ENCODE data around the gene SRRD. TPM values are rescaled to one million over a fixed set of nuclear protein-coding genes. Genes with fewer than 3 reads are reported as not detected.

SRRD gene
- total RNA-seq, 4 donors from 2014 or later = 11.2 to 16.3 (median 14.1) TPM

- no peak overlapping the region for H3K4me3 ChIP-seq
- H3K27ac ChIP-seq = no peak overlapping the region
- DNase-seq (ENCODE audit: low spot score in 2 of 2) = no peak
Measured at GRCh38 chr22:26502688-26503561, 19.2 kb downstream of the SRRD start.

DNA sequence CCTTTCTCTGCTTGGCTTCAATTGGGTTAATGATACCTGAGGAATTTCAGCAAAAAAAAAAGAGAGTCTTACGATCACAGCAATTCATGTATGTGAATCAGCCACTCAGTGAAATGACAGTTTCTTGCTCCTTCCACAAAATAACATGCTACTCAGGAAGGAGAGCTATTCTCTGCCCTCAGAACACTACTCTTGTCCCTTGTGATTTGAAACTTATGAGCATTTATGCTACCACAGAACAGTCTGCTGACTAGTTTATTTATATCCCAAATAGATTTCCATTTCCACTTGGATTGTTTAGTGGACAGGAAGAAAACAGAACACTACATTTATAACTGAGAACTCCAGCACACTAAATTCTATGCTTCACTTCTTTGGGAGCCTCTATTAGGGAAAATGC, 20.1 kb downstream of the SRRD start:
- Histone ChIP-seq H3K9me3 (no peaks in the 10 kb centered on the region), H3K27ac (no peak overlapping the region), H3K4me1 (peaks cover 7% of the 10 kb centered on the region), H3K36me3 (peaks cover 93% of the 10 kb centered on the region), H3K27me3 (no peaks in the 10 kb centered on the region), H3K4me3 (no peak overlapping the region)
- 78% methylated on average over 1 of the region's 1 CpG for WGBS
- no peak for DNase-seq (ENCODE audit: low spot score in 2 of 2)
- TF ChIP-seq POLR2AphosphoS5 (IDR thresholded peaks at IDR 0.05) = no peak
- no peak for TF ChIP-seq POLR2A (IDR thresholded peaks at IDR 0.05)
- no peak for TF ChIP-seq EP300 (IDR thresholded peaks at IDR 0.05)
- TF ChIP-seq, protein P1, sequence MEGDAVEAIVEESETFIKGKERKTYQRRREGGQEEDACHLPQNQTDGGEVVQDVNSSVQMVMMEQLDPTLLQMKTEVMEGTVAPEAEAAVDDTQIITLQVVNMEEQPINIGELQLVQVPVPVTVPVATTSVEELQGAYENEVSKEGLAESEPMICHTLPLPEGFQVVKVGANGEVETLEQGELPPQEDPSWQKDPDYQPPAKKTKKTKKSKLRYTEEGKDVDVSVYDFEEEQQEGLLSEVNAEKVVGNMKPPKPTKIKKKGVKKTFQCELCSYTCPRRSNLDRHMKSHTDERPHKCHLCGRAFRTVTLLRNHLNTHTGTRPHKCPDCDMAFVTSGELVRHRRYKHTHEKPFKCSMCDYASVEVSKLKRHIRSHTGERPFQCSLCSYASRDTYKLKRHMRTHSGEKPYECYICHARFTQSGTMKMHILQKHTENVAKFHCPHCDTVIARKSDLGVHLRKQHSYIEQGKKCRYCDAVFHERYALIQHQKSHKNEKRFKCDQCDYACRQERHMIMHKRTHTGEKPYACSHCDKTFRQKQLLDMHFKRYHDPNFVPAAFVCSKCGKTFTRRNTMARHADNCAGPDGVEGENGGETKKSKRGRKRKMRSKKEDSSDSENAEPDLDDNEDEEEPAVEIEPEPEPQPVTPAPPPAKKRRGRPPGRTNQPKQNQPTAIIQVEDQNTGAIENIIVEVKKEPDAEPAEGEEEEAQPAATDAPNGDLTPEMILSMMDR (IDR thresholded peaks at IDR 0.05) = no peak

More at GRCh38 chr22:26502688-26503561, 19.2 kb downstream of the SRRD start:
- Histone ChIP-seq H3K4me1 (peaks cover 7% of the 10 kb centered on the region), H3K27me3 (no peaks in the 10 kb centered on the region), H3K36me3 (peaks cover 93% of the 10 kb centered on the region), H3K9me3 (no peaks in the 10 kb centered on the region)
- WGBS = 35% methylated on average over 3 of the region's 3 CpGs
- TF ChIP-seq POLR2A (IDR thresholded peaks at IDR 0.05) (no peak), EP300 (IDR thresholded peaks at IDR 0.05) (no peak)
- TF ChIP-seq, protein P1 (IDR thresholded peaks at IDR 0.05) = no peak

GRCh38 chr22:26508148-26508547, 24.5 kb downstream of the SRRD start:
- no peak for DNase-seq (ENCODE audit: low spot score in 2 of 2)
- Histone ChIP-seq H3K4me3 (no peak overlapping the region), H3K36me3 (peaks cover 63% of the 10 kb centered on the region), H3K9me3 (no peaks in the 10 kb centered on the region), H3K4me1 (peaks cover 22% of the 10 kb centered on the region), H3K27me3 (no peaks in the 10 kb centered on the region), H3K27ac (no peak overlapping the region)
- TF ChIP-seq, protein P1 (IDR thresholded peaks at IDR 0.05) = no peak
- TF ChIP-seq POLR2AphosphoS5 (IDR thresholded peaks at IDR 0.05) (no peak), EP300 (IDR thresholded peaks at IDR 0.05) (no peak), POLR2A (IDR thresholded peaks at IDR 0.05) (no peak)

GRCh38 chr22:26512149-26512793, 28.6 kb downstream of the SRRD start, which contains the start of gene TFIP11:
TFIP11 (minus strand) TSS chr22:26512473; CDS start chr22:26510272, 2,201 bp downstream.
- TF ChIP-seq POLR2A (IDR thresholded peaks at IDR 0.05) (peak in 1 of 2 donors; percentile 76), POLR2AphosphoS5 (IDR thresholded peaks at IDR 0.05) (peak; percentile 80 to 97 (median 89))
- TF ChIP-seq, protein P1 (IDR thresholded peaks at IDR 0.05) = no peak
- 0% methylated on average over 19 of the region's 40 CpGs for WGBS
- Histone ChIP-seq H3K9me3 (no peaks in the 10 kb centered on the region), H3K4me1 (peaks cover 21% of the 10 kb centered on the region), H3K27me3 (no peaks in the 10 kb centered on the region), H3K27ac (peak within 1 kb of the TSS; percentile 72), H3K36me3 (peaks cover 25% of the 10 kb centered on the region), H3K4me3 (peak within 1 kb of the TSS; percentile 68)
- DNase-seq (ENCODE audit: low spot score in 2 of 2) = peak; percentile 97

GRCh38 chr22:26513838-26514237, 30.2 kb downstream of the SRRD start:
- H3K4me3 ChIP-seq = no peak overlapping the region
- WGBS = 63% methylated on average over 1 of the region's 1 CpG
- peaks cover 21% of the 10 kb centered on the region for H3K4me1 ChIP-seq

More at GRCh38 chr22:26513838-26514237, 30.2 kb downstream of the SRRD start:
- Histone ChIP-seq H3K27me3 (no peaks in the 10 kb centered on the region), H3K9me3 (no peaks in the 10 kb centered on the region), H3K36me3 (peaks cover 13% of the 10 kb centered on the region), H3K27ac (no peak overlapping the region)
- no peak for TF ChIP-seq EP300 (IDR thresholded peaks at IDR 0.05)
- no peak for TF ChIP-seq POLR2A (IDR thresholded peaks at IDR 0.05)
- TF ChIP-seq, protein P1 (IDR thresholded peaks at IDR 0.05) = no peak
- no peak for TF ChIP-seq POLR2AphosphoS5 (IDR thresholded peaks at IDR 0.05)
- no peak for DNase-seq (ENCODE audit: low spot score in 2 of 2)

Measured in suprapubic skin (tissue), 4 donors.